SIG-M5 treated with dmso at 0.1 percent for 504 hours (cell line): ENCODE data around the gene LILRB4.
"Not testable (repeated sequence)": the region's sequence is repeated elsewhere in the genome, so short reads cannot be mapped to it uniquely, and the experiment has no call there.

ENCODE experiments used
- DNase-seq: peaks from one replicate; lab custom pipeline; 2025; ENCODE audit not compliant: unreplicated experiment; lab: John Stamatoyannopoulos, UW

The LILRB4 gene

DNA sequence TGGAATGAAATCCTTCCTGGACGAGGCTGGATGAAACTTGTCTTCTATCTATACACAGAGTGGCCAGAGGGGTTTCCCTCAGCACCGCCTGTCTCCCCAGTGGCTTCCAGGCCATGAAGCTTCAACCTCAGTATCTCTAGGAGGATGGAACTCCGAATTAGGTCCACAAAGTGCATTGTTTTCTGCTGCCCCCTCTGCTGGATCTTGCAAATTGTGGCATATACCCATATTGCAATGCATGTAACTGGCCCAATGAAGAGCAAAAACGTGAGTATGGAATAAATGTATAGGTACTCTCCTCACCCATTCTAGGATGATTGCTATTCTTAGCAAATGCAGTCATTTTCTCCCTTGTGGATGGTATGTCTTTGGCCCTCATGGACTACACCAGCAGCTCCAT, 14.7 kb upstream of the LILRB4 start:
- DNase-seq: no peak

DNA sequence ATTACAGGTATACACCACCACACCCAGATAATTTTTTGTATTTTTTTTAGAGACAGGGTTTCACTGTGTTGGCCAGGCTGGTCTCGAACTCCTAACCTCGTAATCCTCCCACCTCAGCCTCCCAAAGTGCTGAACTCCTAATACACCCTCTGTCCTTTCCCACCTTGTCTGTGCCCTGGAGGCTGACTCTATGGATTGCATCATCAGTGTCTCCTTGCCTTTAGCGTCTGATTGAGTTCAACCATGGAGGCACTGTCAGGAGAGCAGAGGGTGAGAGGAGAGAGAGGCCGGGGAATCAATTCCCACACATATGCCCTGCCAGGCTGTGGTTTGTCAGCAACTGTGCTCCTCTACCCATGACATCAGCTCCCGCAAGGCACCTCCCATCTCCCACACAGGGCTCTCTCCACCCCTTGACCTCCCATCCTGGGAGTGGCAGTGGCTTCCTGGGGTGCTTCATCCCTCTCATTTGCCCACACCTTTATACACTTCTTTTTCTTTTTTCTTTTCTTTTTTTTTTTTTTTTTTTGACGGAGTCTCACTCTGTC, 12.6 kb upstream of the LILRB4 start:
- no peak for DNase-seq

DNA sequence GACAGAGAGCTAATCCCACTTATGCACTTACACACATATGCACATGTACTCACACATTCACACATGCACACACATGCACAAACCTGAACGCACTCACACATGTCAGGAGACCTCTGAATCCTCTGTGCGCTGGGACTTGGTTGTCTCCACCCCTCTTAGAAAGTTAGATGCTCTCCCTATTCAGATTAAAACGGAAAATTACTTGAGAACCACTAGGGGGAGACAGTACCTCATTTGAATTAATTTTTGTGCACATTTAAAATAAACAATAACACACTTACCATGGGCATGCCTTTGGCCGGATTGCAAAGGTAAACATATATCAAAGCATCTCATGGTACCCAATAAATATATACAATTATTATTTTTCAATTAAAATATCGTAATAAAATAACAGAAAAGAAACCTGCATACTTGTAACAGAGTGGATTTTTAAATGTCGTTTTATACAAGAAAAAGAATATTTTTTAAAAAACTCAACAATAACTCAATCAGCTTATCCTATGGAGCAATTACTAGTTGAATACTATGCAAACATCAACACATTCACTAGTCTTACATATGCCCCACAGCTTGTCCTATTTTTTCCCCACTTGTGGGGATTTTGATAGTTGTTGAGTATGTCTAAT, 9.5 kb upstream of the LILRB4 start:
- DNase-seq: peak; percentile 74

DNA sequence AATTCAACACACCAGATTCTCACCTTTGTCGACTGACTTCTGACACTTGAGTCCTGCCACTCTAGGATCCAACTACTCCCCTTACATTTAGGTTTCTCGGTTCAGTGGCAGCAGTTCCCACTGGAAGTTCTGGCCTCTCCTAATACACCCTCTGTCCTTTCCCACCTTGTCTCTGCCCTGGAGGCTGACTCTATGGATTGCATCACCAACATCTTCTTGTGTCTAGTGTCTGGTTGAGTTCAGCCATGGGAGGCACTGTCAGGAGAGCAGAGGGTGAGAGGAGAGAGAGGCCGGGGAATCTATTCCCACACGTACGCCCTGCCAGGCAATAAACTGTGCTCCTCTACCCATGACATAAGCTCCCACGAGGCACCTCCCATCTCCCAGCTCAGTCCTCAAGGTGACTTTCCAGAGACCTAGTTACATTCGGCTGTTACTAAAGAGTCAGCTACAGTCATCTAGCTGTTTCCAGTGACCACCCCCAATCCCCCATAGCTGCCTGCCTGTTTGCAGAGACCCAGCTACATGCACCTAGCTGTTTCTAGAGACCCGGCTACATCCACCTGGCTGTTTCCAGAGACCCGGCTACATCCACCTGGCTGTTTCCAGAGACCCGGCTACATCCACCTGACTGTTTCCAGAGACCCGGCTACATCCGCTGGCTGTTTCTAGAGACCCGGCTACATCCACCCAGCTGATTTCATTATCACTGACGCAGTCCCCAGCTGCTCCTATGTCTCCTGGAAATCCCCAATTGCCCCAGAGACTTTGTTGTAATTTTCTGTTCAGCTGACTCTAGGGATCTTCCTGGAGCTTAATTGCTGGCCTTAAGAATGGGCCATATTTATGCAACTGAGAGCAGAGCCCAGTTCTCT, 8.1 kb upstream of the LILRB4 start:
- no peak for DNase-seq

DNA sequence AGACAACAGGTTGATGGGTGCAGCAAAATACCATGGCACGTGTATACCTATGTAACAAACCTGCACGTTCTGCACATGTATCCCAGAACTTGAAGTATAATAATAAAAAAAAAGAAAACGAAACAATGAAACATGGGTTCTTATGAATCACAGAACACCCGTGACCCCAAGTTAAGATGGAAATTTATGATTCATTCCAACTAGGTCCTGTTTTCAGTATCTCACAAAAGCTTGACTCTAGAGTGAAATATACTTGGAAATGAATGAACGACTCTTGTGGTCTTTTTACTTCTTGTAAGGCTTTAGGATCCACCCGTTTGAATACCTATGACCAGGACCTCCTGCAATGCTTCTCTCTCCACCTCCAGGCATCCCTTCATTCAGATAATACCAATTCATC, 3.5 kb upstream of the LILRB4 start:
- no peak for DNase-seq

DNA sequence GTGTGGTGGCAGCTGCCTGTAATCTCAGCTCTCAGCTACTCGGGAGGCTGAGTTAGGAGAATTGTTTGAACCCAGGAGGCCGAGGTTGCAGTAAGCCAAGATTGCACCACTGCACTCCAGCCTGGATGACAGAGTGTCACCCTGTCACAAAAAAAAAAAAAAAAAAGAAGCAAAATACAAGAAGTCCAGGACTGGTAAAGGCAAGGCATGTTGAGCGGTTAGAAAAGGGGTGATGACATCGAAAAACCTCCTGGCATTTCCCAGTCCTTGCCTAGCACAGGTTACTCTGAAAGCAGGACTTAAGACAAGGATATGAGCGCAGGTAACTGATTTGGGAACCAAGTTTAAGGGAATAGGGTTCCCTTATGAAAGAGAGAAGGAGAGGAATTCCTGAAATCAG, 2.5 kb upstream of the LILRB4 start:
- no peak for DNase-seq

DNA sequence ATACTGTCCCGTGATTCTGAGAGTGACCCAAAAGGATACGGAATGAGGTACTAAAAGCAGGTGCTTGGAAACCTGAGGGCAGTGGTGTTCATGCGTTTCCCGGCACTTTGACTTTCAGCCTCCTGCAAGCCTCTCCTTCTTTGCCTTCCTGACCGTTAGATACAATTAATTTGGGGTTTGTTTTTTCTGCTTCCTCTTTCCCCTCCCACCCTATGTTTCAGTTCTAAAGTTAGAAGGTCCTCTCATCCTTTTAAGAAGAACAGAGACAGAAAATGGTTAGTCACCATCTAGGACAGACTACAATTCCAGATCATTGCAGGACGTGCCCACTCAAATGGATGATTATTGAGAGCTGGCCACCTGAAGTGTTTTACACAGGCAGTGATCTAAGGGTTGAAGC, 1.8 kb upstream of the LILRB4 start:
- DNase-seq: peak; percentile 87

DNA sequence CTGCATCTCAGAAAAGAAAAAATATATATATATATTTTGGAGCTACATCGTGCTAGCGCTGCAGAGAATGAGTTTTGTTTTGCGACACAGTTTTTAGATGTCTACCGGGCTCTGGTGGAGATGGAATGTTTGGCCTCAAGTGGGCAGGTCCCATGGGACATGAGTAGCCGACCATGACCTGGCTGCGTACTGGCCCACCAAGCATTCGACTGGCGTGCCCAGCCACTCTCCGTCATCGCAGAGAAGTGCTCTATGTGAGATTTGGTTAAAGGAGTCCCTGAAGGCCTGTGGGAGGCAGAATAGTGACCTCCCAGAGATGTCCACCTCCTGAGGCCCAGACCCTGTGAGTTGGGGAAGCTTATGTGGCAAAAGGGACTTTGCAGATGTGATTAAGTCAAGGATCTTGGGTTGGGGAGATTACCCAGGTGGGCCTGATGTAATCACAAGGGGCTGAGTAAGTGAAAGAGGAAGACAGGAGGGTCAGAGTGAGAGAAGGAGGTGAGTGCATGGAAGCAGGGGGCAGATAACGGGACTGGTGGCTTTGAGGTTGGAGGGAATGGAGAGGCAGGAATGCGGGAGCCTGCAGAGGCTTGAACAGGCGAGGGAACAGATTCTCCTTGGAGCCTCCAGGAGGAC, 821 bp upstream of the LILRB4 start:
- no peak for DNase-seq

DNA sequence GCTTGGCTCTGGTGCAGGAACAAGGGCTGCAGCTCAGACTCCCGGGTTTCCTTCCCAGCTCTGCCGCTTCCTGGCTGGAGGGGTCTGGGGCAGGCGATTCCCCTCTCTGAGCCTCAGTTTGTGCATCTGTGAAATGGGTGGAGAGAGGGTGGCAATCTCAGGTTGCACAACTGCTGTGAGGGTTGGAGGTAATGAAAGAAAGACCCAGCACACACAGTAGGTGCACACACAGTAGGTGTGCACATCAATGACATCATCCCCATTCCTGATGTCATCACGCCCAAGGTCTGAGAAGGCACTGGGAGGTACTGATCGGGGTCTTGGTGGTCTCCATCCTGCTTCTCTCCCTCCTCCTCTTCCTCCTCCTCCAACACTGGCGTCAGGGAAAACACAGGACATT, 2.7 kb downstream of the LILRB4 start:
- no peak for DNase-seq

DNA sequence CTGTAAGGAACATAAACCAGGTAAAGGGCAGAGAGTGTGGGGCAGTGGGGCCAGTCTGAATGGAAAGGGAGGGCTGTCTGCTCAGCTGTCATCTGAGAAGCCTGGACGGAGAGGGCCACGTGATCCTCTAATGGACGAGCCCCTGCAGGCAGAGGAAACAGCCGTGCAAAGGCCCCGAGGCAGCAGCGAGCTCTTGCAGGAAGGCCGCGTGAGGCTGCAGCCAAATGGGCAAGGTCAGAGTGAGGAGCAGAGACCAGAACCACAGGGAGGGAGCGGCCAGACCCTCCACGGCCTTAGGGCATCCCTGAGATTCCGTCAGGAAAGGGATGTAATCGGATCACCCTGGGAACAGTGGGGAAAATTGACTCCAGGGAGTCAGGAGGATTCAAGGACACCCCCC, 4.4 kb downstream of the LILRB4 start:
- DNase-seq: no peak

DNA sequence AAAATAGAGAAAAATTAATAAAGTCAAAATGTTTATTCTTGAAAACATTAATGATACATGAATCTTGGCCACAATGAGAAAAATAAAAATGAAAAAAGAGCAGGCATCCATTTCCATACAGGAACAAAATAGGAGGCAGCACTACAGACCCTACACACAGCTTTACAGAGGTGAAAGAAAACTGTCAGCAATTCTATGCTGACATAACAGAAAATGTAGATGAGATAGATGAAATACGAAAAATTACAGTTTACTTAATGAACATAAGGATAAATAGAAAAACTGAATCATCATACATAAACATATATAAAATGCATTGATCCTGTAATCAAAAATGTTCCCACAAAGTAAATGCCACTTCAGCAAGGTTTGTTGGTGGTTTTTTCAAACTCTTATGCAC, 5.6 kb downstream of the LILRB4 start:
- no peak for DNase-seq

DNA sequence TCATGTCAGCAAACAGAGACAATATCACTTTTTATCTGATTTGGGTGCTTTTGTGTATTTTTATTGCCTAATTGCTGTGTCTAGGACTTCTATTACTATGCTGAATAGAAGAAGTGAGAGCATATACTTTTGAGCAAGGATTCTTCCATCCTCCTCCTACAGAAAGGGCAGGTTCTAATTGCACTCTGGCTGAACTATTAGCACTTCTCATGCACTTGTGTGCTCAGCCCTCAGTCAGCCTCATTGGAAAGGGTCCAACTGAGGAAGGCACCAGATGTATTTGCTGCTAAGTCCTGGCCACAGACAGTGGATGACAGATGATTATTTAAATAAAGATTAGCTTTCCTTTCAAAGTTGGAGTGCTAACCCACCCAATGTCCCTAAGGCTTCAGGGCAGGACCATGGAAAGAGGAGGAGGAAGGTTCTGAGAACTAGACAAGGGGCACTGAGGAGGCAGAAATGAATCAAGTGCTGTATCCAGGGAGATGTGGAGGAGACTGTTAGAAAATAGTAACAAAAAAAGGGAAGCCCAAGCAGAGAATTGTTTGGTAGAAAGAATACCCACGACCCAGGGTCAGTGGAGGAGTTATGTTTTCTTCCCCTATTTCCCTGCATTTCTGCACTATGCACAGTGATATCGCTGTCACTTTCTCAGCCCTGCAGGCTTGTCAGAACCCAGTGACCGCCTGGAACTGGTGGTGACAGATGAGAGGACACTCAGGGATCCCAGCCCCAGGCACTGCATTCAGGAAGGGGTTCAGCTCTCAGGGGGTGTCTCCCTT, 8.0 kb downstream of the LILRB4 start:
- DNase-seq: peak; percentile 49

DNA sequence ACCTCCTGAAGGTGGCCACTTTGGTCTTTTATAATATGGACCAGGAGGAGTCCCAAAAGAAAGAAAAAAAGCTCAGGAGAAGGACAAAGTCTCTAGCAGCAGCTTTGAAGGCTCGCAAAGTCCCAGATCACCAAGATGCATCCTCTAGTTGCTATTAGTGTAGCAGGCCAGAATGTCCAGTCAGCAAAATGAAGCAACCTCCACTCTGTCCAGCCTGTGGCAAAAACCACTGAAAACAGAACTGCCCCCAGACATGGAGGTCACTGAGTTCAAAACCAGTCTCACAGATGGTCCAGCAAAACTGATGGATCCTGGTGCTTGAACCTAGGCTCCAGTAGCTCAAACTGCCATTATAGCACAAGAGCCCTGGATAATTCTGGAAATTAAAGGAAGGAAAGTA, 10.4 kb downstream of the LILRB4 start:
- no peak for DNase-seq

DNA sequence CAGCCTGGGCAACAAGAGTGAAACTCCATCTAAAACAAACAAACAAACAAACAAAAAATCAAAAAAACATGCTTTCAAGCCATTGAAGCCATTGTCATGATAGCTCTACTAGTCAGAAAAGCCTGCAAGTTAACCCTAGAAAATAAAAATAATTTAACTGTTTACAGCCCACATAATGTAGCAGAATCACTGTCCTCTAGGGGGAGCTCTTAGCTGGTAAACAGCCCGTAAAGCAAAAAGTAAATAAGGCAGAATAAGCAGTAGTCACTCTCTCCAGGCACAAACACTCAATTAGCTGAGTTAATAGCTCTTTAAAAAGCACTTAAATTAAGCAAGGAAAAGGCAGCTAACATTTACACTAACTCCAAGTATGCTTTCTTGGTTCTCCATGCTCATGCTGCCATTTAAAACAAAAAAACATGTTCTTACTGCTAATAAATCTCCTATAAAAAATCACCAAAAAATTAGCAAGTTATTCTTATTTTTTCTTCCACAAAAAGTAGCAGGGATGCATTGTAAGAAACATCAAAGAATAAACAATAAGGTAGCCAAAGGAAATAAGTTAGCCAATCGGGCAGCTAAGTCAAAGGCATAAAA, 11.3 kb downstream of the LILRB4 start:
- DNase-seq: peak; percentile 61

DNA sequence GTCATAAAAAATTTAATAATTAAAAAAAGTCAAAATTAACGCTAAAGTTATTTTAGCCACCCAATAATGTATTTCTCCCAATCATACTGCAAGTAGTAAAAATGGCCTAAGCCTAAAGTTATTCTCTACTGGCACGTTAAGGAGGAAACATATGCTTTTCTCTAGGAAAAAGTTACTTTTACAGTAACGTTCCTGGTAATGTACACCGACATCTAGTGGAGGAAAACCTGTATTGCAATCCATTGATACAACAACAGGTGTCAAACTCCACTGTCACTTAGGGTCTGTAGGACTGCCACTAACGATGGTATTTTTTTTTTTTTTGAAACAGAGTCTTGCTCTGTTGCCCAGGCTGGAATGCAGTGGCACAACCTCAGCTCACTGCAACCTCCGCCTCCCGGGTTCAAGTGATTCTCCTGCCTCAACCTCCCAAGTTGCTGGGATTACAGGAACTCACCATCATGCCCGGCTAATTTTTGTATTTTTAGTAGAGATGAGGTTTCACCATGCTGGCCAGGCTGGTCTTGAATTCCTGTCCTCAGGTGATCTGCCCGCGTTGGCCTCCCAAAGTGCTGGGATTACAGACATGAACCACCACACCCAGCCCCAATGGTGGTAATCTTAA, 13.5 kb downstream of the LILRB4 start:
- DNase-seq: peak; percentile 53

DNA sequence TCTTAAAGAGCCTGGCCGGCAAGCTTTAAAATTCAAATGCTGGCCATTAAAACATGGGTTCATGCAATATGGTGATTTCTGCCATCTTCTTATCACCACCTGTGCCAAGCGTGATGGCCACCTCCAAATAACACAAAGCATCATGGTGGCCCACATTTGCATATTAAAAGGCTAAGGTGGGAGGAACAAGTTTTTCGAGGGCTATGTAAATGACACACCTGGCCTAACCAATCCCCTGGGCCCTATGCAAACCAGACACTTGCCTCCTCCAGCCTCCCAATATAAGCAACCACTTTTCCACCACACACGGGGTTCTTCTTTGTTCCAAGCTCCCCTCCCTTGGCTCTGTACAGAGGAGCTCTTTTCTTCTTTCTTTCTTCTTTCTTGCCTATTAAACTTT, 14.4 kb downstream of the LILRB4 start:
- DNase-seq: no peak

DNA sequence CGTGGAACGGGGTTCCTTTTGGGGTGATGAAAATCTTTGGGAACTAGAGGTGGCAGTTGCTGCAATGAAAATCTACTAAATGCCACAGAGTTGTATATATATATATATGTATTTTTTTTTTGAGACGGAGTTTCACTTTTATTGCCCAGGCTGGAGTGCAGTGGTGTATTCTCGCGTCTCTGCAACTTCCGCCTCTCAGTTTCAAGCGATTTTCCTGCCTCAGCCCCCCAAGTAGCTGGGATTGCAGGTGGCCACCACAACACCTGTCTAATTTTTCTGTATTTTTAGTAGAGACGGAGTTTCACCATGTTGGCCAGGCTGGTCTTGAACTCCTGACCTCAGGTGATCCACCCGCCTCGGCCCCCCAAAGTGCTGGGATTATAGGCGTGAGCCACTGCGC, 18.8 kb downstream of the LILRB4 start:
- DNase-seq: not testable (repeated sequence)

DNA sequence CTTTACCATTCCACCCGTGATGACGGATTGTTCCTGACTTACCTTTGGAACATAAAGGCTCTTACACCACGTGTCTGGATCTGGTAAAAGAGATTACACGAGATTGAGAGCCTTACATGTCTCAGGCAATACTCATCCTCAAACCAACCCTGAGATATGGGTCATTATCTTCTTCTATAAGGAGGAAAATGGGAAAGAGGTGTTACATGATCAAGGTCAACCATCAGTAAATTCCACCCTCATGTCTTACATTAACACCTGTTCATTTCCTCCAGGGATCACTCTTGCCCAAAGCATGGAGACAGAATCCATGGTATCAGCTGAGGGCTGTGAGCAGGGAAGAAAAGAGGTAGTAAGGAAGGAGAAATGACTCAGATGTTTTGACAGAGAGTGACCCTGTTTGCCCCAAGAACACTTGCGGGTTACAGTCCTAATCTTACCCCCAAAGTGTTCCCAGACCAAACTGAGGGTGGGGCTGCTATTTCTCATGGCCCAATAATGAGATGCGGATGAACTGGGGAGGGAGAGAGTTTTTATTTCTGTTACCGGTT, 19.6 kb downstream of the LILRB4 start:
- DNase-seq: no peak

DNA sequence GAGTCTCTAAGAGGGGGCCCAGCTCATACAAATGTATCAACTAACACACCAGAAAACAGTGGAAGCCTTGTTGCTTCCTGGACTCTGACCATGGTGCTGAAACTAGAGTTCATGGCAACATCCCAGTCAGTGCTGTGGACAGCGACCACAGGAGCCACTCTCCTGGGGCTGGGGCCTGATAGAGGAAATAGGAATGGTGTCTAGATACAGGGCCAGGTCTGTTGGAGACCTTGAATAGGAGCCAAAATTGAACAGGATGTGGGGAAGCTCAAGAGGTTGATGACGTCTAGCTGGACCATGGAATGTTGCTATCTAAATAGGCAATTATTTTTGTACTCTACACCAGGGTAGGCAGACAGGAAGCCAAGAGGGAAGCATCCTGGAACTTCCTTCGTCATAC, 21.7 kb downstream of the LILRB4 start:
- peak; percentile 73 for DNase-seq
